Smooth muscle cell of trachea (primary cell): ENCODE measurements around the gene UTS2B. TPM values are rescaled to one million over a fixed set of nuclear protein-coding genes. Genes with fewer than 3 reads are reported as not detected.

ENCODE experiments used
- total RNA-seq: library from RNA; depleted of rRNA; stranded (reverse); fragments of >200 nt; gene quantifications from 2 replicates; pipeline ENCODE4 v1.2.1, GENCODE V29; 2014

UTS2B gene, protein sequence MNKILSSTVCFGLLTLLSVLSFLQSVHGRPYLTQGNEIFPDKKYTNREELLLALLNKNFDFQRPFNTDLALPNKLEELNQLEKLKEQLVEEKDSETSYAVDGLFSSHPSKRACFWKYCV
- total RNA-seq, result 0.29 and 2.5 TPM in 2 replicates

DNA sequence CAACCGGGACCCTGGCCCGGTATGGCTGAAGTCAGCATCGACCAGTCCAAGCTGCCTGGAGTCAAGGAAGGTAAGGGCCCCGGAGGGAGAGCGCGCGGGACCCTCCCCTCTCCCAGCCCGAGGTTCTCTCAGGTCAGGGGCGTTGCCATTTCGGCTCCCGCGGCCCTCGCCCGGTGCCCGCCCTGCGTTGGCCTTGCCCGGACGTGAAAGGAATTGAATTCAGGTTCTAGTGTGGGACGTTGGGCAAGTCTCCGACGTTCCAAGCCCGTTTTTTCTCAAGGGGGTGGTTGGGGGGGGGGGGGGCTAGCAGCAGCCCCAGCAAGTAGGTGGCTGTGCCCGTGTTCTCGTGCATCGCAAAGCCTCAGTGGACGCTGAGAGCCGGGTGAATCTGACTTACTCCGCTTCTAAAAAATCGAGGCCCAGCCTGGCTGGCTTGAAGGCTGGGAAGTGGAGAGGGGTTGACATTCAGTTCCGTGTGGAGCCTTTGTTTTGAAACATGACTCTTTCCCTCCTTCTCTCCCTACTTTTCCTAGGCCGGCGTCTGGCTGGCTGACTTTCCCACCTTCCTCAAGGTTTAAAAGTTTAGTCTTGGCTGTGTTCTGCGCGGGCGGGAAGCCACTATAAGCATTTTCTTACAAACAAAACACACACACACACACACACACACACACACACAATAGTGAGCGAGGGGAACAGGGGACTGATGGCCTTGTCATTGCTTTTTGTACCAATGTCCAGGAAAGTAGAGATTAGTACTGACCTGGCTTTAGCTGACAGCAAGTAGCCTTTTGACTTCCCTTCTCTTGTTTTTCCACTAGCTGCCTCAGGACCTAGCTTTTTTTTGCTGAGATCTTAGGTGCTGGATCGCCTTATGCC, at the start of gene UTS2B:
TSS of gene UTS2B (minus strand) at position 873 of the 876 bp plus-strand sequence. CDS start 48,337 bp downstream, outside the sequence.

DNA sequence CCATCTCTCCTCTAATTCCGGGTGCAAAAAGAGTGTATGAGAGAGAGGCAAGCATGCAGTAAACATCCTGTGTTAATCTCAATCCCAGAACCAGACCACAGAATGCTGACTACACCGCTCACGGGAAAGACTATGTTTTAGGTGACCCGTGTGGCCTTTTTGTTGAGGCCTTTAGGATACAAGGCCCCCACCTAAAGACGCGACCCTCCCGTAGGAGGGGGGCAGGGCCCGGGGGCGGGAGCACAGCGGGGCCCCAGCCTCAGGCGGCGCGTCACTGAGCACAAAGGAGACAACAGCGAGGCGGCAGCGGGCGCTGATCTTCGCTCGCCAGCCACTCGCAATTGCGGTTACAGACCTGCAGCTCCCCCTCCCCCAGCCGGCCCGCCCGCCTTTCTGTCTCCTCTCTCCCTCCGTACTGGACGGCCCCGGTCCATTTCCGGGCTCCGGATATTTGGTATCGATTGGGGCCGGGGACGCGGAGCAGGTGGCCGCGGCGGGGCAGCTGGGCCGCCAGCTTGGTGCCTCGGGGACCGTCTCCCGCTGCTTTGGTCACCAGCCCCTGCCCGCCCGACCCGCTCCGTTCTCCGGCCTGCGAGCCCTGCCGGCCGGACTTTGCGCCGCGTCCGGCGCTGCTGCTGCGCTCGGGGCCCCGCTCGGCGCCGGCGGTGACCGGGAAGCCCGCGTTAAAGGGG, 1.2 kb downstream of the UTS2B start, which contains the start of gene CCDC50:
TSS of gene CCDC50 (plus strand) at position 433 of the 692 bp plus-strand sequence. CDS start 281 bp downstream, outside the sequence.

Other genes with a start within 250 kb of the UTS2B start
- gene OSTN, start 131.3 kb downstream of the UTS2B start, total RNA-seq, result 0.17 and 0.44 TPM in 2 replicates
- 105 and 112 TPM in 2 replicates for gene CCDC50, start 1.1 kb downstream of the UTS2B start, total RNA-seq
- gene PYDC2, start 130.6 kb upstream of the UTS2B start, total RNA-seq, result not detected in 2 replicates